ENCODE data around the gene OR10D3. TPM values are rescaled to one million over a fixed set of nuclear protein-coding genes. Genes with fewer than 3 reads are reported as not detected.

The OR10D3 gene
- total RNA-seq, 1 donor from 2014 or later: not detected

Other genes with a start within 250 kb of the OR10D3 start
- gene OR4D5, start 243.7 kb upstream of the OR10D3 start, total RNA-seq: under 0.01 TPM
- not detected for gene OR6T1, start 239.5 kb upstream of the OR10D3 start, total RNA-seq
- not detected for gene OR10S1, start 205.6 kb upstream of the OR10D3 start, total RNA-seq
- gene OR10G6, start 188.2 kb upstream of the OR10D3 start, total RNA-seq: not detected
- not detected for gene OR10G4, start 170.3 kb upstream of the OR10D3 start, total RNA-seq
- not detected for gene OR10G9, start 160.3 kb upstream of the OR10D3 start, total RNA-seq
- not detected for gene OR10G8, start 156.5 kb upstream of the OR10D3 start, total RNA-seq
- not detected for gene OR10G7, start 142.0 kb upstream of the OR10D3 start, total RNA-seq
- 11.0 TPM for gene VWA5A, start 67.9 kb upstream of the OR10D3 start, total RNA-seq
- gene OR8G1, start 57.8 kb downstream of the OR10D3 start, total RNA-seq: not detected
- gene OR8G5, start 73.0 kb downstream of the OR10D3 start, total RNA-seq: not detected
- not detected for gene OR8D1, start 130.6 kb downstream of the OR10D3 start, total RNA-seq
- not detected for gene OR8D2, start 136.9 kb downstream of the OR10D3 start, total RNA-seq
- gene OR8B2, start 201.2 kb downstream of the OR10D3 start, total RNA-seq: not detected
- gene OR8B3, start 215.7 kb downstream of the OR10D3 start, total RNA-seq: not detected
- not detected for gene OR8B4, start 241.5 kb downstream of the OR10D3 start, total RNA-seq